Stimulated activated CD4-positive, alpha-beta T cell treated with anti-CD3 and anti-CD28 coated beads, Interleukin-2, amount 100 ng/mL, for 24 hours (primary cell): Measurements from ENCODE around the gene TTLL7.
"Not testable (repeated sequence)": the region's sequence is repeated elsewhere in the genome, so short reads cannot be mapped to it uniquely, and the experiment has no call there.

Source experiments
- DNase-seq, 2 donors: peaks; one replicate each; pipeline ENCODE4 v3.0.0-alpha.2; 2020

The TTLL7 gene

DNA sequence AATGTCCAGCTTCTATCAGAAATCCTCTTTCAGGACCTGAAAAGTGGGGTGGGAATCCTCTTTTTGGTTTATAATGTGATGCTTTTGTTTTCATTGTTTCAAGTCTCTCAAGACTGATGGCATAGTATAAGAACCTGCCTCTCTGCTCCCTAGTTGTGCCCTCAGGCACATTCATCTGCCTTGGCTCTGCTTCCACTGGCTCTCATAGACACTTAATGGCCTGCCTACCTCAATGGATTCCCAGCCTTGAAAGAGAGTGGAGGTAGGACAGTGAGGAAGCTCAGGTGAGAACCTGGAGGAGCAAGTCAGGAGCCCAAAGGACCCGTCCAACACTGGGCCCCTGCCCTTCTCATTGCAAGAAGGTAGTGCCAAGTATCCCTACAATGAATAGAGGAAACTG, 4.8 kb downstream of the TTLL7 start:
- no peak for DNase-seq

DNA sequence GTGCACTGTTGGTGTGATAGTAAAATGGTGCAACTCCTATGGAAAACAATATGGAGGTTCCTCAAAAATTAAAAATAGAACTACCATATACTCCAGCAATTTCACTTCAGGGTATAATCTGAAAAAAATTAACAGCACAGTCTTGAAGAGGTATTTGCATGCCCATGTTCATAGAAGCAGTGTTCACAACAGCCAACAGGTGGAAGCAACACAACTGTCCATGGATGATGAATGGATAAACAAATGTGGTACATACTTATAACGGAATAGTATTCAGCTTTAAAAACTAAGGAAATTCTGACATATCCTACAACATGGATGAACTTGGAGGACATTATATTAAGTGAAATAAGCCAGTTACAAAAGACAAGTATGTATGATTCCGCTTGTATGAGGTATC, 8.2 kb downstream of the TTLL7 start:
- DNase-seq, result no peak

DNA sequence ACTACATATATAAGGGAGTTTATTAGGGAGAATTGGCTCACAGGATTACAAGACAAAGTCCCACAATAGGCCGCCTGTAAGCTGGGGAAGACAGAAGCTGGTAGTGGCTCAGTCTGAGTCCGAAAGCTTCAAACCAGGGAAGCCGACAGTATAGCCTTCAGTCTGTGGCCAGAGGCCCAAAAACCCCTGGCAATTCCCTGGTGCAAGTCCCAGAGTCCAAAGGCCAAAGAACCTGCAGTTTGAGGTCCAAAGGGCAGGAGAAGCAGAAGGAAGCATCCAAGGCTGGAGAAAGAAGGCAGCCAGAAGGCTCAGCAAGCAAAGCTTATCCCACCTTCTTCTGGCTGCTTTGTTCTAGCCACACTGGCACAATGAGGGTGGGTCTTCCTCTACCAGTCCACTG, 13.9 kb downstream of the TTLL7 start:
- no peak for DNase-seq

DNA sequence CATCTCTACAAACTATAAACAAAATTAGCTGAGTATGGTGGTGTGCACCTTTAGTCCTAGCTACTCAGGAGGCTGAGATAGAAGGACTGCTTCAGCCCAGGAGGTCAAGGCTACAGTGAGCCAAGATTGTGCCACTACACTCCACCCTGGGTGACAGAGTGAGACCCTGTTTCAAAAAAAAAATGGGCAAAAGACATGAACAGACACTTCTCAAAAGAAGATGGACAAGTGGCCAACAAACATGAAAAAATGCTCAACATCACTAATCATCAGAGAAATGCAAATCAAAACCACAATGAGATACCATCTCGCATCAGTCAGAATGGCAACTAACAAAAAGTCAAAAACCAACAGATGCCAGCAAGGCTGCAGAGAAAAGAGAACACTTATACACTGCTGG, 15.0 kb downstream of the TTLL7 start:
- not testable (repeated sequence) for DNase-seq

DNA sequence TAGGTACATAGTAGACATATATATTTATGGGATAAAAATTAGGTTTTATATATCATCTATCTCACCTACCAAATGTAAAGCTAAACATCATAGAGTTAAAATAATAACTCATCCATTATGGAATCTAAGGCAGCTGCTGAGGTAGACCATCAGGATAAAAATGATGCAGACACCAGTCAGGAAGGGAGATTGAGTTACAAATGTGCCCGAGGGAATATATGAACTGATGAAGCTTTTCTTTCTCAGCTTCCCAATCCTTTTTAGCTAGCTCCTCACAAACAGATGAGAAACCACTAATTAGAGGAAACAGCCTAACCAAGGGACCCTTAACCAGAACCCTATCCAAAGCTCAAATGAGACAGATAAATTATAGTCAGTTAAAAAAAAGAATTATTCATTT, 20.9 kb downstream of the TTLL7 start:
- no peak for DNase-seq

DNA sequence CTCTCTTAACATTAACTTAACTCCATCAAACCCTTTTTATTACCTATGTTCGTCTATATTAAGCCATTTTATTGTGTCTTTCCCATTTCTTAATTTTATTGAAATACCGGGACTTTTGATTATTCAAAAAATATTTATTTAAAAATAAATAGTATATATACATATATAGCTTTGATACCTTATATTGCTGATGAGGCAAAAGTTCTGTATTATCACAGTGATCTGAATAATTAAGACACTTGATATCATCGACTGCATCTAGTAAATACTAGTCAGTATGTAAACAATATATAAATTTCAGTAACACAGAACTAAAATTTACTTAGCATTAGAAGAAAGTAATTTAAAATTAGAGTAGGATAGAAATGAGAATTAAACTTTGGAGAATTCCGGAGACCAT, 22.0 kb downstream of the TTLL7 start:
- DNase-seq, result no peak

DNA sequence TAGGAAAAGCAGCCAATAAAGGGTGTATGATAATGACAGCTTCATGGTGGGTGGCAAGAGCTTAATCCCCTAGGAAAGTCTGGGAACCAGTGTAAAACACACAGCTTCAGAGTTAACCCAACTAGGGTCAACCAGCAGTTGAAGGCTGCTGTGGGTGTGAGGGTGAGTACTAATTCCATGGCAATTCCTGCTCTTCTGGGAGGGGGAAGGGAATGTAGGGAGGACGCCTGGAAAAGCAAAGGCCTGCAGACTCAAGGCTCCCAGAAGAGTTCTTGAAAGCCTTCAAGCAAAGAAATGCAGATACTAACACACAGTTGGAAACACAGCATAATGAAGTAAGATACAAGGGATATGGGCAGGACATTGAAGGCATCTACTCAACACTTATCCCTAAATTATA, 28.1 kb downstream of the TTLL7 start:
- no peak for DNase-seq

DNA sequence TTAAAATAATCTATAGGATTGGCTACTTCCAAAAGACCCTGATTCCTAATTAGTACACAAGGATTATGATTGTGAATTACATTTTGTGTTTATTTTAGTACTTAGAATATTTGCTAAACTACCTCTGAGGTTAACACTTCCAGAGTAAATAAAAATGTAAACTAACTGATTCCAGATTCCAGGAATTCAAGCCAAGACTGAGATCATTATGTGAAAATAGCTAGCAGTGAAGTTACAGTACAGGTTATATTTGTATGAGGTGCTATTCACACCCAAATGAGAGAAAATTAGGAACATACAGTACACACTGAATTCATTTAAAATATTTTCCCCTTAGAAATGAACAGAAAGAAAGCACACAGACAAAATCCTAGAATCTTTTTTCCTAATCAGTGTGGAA, 28.8 kb downstream of the TTLL7 start:
- no peak for DNase-seq

DNA sequence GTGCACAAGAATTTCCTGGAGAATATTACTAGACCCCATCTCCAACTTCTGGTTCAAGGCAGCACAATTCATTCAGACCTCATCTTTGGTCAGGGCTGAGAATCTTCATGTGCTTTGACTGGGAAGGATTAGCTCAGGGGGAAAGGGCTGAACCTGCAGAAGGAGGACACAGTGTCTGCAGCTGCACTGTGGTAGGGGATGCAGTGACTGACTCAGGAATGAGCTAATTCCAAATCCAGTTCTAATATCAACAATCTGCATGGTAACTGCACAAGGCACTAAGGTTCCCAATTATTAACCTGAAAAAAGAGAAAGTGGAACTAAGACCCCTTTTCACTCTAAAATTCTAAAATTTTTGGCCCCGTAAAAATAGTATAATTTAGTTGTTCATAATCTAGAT, 31.6 kb downstream of the TTLL7 start:
- DNase-seq, result no peak

DNA sequence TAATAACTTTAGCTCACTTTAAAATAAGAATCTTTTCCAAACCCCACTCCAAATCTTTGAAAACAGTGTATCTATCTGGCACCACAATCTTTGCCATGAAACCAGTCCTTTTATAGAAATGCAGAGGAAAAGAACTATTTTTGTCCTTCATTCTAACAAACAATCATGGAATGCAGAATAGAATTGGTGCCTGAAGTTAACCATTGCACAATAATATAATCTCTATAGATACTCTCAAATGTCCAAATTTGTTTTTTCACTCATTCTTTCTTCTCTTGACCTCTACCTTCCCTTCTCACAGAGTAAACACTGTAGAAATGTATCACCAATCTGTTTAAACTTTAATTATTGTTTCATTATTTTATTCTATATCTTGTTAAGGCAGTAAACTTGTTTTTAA, 34.8 kb downstream of the TTLL7 start:
- DNase-seq, result no peak

DNA sequence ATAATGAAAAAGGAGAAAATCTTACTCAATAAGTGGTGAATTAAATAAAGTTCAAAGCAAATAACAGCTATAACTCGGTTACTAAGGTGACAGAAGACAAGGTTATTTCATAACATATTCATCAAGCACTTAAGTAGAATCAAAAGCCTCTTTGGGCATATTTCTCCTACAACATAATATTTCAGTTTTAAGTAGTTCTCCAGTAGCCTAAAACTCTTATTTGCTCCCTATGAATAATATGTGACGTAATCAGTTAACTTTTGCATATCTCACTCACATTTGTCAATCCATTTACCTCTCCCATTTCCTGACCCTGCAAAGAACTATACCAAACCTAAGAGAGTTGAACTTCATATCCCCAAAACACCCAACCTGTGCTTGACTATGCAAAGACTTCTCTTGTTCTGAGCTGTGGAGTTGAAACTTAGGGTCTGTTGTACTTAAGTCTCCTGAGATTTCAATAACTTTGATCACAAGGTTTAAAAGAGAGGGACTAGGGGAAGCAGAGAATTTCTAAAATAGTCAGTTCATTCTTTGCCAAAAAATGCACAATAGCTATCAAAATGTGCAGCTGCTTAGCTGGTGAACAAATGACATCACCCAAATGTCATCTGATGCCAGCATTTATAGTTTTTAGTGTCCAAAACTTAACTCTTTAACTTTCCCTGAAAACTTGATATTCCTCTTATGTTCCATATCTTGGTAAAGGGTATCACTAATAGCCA, 37.2 kb downstream of the TTLL7 start:
- no peak for DNase-seq

DNA sequence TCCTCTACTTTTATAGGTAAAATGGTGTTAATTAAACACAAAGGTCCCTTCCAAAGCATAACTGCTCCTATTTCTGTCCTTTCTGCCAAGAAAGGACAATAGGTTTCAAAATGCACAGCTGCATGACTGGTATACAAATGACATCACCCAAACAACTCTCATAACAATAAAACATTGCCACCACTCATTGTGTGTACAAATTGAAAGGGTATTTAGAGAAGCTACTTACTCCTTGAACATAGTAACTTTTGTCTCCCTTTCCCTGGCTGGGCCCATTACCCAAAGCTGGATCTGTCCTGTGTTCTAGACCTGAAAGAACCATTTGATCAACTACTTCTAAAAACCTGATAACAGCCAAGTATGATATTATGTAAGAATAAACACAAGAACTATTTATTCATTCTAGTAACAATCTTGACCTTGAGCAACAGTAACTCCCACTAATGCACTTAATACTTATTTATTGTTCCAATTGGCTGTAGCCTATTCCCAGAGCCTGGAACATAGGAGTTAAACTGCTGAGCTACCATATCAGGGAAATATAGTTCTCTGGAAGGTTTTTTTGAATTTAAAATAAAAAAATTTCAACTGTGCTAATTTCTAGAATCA, 38.2 kb downstream of the TTLL7 start:
- DNase-seq, result no peak

DNA sequence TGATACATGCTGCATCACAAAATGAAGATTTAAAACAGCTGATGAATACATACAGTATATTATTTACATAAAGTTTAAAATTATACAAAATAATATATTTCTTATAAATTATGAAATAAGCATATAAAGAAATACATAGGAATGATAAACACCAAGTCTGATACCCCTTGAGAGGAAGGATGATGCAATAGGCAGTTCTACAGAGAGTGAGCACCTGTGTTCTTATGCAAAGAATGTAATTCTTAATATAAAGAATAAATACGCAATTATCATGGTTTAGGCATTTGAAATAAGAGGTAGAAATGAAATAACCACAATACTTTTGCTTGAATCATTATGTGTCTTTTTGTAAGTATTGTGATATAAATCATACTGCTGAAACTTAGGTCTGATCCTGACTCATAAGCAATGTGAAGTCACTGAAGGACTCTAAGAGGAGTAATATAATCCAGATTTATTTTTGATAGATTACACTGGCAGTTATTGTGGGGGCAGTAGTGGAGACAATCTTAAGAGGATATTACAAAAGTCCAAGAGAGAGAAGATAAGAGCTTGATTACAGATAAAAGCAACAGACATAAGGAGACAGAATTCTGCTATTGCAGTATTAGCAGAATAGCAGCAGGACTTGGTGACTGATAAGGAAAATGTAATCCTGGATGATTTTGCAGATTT, 39.0 kb downstream of the TTLL7 start:
- DNase-seq, result no peak

DNA sequence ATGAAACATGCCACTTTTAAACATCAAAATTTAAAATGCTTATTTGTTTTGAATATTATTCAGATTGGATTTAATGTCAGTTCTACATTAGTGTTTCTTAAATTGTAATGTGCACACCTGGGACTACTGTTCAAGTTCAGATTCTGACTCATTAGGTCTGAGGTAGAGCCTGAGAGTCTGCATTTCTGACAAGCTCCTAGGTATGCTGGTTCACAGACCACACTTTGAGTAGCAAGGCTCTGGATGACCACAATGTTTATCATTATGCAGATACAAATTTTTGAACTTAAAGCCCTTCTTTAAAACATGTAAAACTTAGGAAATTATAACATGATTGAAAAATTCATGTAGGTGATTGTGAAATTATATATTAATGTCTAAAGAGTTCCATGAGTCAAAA, 40.2 kb downstream of the TTLL7 start:
- no peak for DNase-seq

DNA sequence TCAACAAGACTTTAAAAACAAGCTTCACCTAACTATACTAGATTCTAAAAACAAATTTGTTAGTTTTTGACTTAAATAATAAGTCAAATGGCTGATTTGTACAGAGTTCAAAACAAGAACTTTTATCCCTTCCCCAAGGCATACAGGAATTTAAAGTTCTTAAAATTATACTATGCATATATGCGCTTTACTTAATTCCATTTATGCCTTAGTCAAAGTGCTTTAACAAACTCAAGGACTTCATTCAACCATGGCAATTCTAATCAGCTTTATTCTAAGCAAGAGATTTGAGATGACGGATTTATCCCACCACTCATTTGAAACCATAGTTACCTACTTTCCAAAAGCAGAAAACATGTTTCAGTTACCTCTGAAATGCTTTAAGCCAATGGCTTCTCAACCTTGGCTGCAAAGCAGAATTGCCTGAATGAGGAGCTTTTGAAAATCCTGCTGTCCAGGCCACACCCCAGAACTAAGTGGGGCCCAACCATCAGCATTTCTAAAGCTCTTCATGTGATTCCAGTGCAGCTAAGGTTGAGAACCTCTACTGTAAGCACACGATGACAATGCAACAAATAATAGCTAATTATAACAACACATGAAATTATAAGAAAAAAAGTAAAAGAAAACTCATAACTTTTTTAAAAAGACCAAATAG, 44.6 kb downstream of the TTLL7 start:
- no peak for DNase-seq

DNA sequence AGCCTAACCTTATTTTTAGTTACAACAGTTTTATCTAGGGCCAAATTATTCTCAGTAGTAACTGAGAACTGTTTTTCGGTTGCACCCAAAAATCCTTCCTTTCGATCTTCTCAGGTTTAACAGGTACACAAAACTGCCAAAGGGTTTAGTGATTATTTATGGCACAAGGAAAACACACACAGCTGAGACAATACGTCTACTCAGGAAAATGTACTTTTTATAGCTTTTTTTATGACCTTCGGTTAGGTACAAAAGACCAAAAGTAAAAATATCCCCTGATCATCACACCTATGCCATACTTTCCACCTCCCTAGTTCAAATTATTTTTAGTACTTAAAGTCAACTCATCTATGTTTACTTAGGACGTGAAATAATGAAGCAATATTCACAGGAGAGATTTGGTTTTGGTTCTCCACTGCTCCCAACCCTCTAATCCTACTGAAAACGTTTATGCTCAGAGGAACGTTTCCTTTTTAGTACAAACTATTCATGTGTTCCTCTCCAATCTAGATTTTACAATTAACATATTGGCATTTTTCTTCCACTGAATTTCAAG, 48.7 kb downstream of the TTLL7 start:
- no peak for DNase-seq

DNA sequence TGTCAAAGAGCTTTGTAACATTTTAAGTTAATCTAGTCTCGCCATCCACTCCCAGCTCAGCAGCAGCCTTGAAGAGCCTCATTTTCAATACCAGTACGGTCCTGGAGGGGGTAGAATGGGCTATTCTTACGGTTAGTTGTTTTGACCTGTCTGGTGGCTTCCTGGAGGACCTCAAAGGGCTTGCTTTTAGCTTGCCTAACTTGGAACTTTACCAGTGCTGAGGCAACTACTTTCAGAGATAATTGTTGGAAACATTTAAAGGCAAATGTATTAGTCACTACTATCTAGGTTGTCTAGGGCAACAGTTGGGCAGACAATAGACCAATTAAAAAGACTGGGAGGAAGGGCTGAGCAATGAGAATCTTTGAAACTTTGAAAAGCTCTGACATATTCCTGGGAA, 56.0 kb downstream of the TTLL7 start:
- DNase-seq, result no peak

DNA sequence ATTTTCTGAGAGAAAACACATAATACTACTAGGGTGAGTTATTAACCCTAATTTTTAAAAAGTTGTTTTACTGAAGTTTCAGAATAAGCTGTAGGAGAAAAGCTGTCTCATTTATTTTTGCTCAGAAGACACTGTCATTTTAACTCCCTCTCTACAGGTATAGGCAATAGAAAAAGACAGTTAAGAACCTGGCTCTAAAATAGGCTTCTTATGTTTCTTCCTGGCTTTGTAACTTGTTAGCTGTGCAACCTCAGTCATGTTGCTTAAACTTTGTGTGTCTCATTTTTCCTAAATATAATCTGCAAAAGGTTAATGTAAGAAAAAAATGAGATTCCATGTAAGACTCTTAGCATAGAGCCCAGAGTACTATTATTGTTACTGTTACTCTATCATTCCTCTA, 64.4 kb downstream of the TTLL7 start:
- no peak for DNase-seq

DNA sequence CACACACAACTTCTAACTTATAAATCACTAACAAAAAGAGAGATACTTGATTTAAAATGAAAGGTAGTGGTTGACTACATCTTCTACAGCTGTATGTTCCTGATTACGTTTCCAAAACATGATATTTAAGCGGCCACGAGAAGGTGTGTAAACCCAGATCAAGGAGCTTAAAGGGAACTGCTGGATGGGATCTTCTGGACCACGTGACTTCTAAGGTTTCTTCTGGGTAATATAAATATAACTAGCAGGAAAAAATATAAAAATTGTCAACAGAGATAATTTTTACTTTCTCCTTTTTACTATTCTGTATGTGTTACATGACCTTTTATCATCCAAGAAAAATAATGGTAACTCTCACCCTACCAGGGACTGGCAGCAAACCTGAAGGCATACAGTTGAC, 66.2 kb downstream of the TTLL7 start:
- DNase-seq, result no peak

DNA sequence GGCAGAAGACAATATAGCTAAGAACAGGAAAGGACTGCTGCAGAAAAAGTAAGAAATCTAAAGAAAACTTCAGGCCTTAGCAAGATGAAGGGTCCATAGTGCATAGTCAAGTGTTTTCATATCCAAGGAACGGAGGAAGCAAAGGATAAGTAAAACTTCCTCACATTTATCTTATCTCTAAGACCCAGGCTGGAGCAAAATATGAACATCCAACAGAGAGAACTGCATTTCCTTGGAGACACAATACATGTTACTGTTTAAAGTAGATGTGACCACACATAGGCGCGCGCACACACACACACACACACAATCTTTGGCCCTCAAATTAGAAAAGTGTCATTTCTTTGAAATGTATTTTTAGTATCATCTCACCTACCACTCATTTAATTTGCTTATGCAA, 66.7 kb downstream of the TTLL7 start:
- no peak for DNase-seq

DNA sequence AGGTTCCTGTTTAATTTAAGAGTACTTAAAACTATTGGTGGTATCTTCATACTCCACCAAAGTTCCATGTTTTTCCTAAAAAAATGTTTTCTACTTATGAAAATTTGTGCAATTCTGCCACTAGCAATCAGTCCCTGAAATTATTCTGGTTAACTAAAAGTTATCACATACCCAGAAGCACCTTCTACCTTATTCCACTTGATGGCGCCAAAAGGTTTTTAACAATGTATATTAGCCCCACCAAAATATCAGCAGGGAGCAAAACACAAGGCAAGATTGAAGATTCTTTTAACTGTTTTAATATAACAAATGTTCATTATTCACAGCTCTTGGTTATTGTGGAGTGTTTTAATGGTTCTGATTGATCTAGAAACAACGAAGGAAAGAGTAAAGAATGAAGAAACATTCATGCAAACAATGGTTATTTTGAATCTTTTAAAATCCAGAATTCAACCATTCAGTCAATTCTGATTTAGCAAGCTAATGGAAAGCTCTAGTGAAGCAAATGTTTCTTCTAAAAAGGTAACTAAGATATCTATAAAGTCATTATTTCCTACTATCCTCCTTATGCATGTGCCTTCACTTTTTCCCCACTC, 67.2 kb downstream of the TTLL7 start:
- DNase-seq, result no peak

DNA sequence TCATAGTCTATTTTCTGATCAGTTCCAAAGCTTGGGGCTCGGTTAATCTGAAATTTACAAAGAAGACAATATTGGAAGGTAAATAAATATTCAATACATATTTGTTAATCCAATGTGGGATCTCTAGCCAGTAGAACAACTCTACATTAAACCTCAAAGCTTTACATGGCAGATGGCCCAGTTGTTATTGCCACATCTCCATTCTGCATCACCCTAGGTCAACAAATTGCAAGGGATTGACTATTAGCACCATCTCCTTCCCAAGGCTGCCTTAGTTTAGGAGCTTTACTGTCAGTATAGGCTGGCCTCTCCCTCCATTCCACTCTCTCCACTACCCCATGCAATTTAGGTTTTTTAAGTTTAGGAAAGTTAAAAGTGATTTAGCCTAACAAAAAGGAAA, 69.7 kb downstream of the TTLL7 start:
- DNase-seq, result no peak

DNA sequence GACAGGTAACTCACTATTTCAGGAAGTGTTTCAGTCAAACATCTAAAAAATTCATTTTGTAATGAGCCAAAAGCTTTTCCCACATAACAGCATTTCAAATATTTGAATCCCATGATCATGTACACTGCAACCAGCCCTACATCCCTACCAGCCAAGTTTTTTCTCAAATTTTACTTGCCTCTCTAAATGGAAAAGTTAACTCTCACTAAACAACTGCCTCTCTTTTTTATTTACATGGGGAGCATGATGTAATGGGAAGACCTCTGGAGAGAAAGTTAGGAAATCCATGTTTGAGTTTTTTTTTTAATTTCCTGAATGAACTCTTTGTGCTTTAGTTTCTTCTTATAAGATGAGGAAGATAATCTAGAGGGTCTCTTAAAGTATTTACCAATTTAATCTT, 70.5 kb downstream of the TTLL7 start:
- DNase-seq, result no peak
